GM21526 (cell line): Measurements from ENCODE around the gene ZBTB5.
"Not testable (repeated sequence)": the region's sequence is repeated elsewhere in the genome, so short reads cannot be mapped to it uniquely, and the experiment has no call there.

ENCODE experiments used
- ATAC-seq: cut with Tn5 transposase; IDR thresholded peaks from one replicate; pipeline ENCODE4 v1.9.1; 2021; ENCODE audit warnings: moderate library complexity; ENCODE audit not compliant: unreplicated experiment, low FRiP score

ZBTB5 gene, protein sequence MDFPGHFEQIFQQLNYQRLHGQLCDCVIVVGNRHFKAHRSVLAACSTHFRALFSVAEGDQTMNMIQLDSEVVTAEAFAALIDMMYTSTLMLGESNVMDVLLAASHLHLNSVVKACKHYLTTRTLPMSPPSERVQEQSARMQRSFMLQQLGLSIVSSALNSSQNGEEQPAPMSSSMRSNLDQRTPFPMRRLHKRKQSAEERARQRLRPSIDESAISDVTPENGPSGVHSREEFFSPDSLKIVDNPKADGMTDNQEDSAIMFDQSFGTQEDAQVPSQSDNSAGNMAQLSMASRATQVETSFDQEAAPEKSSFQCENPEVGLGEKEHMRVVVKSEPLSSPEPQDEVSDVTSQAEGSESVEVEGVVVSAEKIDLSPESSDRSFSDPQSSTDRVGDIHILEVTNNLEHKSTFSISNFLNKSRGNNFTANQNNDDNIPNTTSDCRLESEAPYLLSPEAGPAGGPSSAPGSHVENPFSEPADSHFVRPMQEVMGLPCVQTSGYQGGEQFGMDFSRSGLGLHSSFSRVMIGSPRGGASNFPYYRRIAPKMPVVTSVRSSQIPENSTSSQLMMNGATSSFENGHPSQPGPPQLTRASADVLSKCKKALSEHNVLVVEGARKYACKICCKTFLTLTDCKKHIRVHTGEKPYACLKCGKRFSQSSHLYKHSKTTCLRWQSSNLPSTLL

DNA sequence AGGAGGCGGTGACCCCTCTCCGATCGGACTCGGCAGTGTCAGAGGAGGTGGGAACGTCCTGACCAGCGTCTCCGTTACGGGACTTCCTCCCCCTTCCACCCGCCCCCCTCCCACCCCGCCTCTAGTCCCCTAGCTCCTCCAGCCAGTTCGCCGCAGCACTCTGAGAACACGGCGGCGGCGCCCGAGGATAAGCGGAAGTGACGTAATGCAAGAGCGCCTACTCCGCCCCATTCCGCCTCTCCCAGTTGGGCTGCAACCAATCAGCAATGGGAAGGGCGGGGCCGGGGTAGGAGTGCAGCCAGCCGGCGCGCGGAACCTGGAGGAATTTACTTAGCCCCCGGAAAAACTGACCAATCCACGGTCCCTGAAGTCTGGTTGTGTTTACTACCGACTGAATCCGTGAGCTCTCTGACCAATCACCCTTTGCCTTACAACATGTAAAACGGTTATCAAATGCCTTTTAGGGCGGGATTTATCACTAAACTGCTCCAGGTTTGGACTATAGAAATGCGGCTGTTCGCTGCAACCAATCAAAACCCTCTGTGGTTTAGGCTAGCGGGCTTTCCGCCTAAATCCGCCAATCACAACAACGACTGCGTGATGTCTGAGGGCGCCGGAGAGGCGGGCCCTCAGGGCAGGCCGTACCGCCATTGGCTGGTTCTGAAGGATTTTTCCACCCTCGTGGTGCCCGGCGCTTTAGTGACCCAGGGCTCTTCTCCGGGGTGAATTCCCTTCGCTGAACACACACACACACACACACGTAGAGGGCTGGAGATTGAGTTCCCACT is at the start of gene ZBTB5:
TSS of gene ZBTB5 (minus strand) at position 202 of the 788 bp plus-strand sequence. CDS start 22,899 bp downstream, outside the sequence.
- peak; percentile 84 for ATAC-seq

DNA sequence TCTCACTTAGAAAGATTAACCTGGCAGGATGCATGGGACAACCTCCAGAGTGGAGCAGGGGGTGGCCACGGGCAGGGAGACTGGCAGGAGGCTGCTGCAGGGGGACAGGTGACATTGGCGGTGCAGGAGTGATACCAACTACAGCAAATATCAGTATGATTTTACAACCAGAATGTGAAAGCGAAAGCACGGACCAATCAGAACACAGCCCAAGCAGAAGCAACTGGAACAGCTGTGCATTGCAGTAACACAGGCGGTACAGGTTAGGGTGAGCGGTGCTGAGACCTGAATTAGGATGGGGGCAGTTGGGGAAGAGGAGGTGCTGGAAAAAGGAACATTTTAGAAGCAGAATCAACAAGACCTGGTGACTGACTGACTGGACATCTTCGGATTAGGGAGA is 49.7 kb upstream of the ZBTB5 start:
- no peak for ATAC-seq

DNA sequence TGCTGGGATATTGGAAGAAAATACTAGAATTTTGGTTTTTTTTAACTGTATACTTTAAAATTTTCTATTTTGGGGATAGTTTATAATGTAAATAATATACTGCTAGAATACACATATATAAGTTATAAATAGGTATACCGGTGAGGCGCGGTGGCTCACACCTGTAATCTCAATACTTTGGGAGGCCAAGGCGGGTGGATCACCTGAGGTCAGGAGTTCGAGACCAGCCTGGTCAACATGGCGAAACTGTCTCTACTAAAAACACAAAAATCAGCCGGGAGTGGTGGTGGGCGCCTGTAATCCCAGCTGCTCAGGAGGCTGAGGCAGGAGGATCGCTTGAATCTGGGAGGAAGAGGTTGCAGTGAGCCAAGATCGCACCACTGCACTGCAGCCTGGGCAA is 49.2 kb upstream of the ZBTB5 start:
- not testable (repeated sequence) for ATAC-seq

DNA sequence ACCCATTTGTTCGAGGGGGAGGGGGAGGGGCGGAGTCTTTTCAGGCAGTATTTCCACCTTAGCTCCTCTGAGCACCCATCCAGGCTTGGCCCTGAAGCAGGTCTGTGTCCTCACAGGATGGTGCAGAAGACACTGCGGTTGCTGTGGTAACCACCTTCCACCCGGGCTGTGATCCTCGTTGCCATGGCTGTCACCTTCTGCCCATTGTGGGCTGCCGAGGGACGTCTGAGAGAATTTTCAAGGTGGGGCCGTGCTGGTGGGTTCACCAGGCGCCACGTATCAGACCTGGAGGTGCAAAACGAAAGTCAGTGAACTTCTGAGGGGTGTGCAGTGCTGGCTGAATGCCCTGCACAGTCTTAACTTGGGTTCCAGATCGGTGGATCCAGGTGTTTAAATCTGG is 47.2 kb upstream of the ZBTB5 start:
- ATAC-seq: no peak

DNA sequence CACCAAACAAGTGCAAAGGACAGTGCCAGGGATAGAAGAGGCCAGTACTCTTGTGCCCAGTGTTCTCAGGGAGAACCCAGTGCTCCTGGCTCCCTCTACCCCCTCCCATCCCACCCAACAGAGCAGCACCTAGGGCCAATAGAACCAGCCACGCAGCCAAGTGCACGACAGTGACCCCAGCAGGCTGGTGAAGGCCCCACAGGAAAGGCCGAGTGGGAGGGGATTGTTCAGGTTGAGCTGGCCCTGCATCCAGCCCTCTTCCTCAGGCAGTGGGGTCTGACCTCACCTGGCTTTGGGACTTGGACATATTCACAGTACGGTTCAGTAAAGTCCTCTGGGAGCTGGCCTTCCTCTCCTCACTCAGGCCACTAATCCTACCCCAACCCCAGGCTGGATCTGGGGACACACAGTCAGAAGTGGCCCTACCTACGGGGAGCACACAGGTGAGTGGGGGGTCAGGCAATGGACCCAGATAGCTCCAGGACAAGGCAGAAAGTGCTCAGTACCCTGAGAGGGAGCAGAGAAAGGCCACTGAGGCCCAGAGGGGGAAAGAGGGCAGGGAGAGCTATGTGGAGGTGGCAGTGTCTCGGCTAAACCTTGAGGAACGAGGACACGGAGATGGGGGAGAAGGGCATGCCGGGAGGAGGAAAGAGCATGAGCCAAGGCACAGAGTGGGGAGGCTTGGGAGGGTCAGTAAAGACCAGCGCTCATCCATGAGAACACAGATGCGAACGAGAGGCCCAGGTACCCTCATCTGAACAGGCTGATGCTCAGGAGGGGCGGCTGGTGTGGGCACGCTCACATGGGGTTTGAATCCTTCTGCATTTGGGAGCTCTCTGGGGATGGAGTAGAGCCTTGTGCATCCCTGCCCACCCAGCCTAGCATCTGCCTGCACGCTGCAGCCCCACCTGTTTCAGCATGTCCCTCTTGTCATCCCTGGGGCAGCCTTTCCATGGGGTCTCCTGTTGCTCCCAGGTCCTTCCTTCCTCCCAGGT is 46.1 kb upstream of the ZBTB5 start:
- ATAC-seq: no peak

DNA sequence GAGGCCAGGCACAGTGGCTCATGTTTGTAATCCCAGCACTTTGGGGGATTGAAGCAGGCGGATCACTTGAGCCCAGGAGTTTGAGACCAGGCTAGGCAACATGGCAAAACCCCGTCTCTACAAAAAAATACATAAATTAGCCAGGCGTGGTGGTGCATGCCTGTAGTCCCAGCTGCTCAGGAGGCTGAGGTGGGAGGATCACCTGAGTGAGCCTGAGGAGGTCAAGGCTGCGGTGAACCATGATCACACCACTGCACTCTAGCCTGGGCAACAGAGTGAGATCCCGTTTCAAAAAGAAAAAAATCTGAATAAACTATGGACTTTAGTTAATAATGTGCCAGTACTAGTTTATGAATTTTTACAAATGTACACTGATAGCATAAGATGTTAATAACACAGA is 44.8 kb upstream of the ZBTB5 start:
- not testable (repeated sequence) for ATAC-seq

DNA sequence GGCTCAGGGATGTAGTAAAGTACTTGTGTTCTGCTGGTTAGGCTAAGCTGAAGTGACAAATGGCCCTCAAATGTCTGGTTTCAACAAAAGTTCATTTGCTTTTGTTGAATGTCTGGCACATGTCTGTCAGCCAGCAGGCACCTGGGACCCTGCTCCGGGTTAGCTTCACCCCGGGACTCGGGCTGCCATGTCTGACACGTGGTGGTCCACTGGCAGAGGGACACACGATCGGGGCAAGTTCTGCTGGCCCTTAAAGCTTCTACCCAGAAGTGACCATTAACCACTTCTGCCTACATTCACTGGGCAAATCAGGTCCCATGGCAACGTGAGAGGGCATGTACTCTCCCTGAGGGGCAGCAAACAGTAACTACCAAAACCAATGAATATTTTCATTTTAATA is 44.3 kb upstream of the ZBTB5 start:
- no peak for ATAC-seq

DNA sequence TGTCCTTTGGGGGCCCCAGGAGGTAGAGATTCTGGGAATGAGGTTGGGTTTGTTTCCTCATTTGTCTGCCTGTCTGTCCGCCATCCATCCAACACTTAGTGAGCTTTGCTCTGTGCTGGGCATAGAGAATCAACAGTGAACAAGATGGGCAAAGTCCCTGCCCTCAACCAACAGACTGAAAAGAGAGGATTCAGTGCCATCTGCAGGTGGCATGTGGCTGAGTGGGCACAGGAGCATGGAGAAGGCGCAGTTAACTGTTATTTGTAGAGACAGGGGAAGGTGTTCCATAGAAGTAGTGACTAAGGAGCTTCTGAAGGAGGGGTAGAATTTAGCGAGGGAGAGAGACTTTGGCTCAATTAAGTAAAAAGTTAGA is 43.6 kb upstream of the ZBTB5 start:
- no peak for ATAC-seq

DNA sequence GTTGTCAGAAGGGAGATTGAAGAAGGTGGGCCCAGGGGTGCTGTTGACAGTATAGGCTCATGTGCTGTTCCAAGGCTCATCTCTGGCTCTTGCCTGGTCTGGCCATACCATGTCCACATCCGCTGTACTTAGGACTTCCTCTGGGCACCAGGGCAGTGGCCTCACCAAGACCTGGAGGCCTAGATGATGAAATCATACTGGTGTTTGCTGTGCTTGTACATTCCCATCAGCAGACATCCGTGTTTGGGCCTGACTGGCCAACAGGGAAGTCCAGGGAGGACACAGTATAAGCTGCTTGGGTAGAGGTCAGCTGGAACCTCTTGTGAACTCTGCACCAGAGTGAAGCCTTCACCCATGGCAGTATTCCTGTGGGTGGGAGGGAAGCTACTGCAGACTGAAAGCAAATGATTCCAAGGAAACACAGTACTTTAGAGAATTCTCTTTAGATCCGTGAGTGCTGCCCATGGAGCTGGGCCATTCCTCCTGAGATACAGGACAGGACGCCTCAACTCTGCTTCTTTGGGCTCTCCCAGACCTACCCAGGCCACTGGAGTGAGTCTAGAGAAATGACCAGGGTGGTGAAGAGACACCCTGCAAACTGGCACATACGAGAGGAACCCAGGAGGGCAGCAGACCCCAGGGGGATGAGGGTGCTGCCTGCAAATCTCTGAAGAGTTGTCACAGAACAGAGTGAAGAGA is 43.0 kb upstream of the ZBTB5 start:
- ATAC-seq: no peak

DNA sequence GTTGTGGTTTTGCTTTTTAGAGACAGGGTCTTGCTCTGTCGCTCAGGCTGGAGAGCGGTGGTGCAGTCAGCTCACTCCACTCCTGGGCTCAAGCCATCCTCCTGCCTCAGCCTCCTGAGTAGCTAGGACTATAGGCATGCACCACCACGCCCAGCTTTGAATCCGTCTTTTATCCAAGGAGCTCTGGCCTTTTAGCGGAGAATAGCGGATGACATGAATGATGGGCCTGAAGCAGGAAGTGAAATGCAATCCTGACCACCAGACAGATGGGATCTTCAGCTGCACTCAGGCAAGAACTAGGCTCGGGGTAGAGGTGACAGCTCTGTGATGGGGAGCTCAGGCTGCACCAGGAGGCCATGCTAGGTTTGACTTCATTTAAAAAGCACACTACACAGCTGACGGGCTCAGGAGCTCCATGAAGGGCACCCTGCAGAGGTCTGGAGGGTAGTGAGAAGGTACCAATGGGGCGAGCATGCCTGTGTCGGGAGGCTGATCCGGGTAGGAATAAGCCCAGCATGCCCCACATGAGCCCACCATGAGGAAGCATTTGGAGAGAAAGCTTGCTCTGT is 42.4 kb upstream of the ZBTB5 start:
- ATAC-seq: no peak

DNA sequence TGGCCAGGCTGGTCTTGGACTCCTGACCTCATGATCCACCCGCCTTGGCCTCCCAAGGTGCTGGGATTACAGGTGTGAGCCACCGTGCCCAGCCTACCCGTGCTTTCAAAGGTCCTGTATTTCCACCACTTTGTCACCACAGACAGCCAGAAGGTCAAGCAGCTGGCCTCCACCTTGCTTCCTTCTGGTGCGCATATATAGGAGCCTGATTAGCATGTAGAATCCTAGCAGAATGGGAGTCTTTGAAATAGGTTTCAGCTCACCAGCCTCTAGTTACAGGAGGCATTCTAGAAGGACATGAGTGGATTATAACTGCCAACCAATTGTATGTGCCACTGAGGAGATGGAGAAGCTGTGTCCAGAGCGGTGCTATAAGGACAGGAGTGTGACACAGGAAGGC is 39.4 kb upstream of the ZBTB5 start:
- ATAC-seq: no peak

DNA sequence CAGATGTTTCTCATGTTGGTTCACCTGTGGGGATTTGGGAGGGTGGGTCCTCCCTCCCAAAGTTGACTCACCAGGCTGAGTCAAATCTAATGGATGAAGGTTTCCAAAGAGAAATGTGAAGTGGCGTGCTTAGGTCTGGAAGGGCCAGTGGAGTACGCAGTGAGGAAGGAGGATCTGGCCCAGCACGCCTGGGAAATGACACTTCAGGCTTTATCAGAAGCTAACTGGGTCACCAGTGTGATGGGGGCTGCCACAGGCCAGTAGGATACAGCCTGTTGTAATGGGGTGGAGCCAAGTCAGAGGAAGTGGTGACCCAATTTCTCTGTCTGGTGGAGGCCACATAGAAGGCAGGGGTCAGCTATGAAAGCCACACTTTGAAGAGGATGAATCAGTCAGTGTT is 38.5 kb upstream of the ZBTB5 start:
- no peak for ATAC-seq

DNA sequence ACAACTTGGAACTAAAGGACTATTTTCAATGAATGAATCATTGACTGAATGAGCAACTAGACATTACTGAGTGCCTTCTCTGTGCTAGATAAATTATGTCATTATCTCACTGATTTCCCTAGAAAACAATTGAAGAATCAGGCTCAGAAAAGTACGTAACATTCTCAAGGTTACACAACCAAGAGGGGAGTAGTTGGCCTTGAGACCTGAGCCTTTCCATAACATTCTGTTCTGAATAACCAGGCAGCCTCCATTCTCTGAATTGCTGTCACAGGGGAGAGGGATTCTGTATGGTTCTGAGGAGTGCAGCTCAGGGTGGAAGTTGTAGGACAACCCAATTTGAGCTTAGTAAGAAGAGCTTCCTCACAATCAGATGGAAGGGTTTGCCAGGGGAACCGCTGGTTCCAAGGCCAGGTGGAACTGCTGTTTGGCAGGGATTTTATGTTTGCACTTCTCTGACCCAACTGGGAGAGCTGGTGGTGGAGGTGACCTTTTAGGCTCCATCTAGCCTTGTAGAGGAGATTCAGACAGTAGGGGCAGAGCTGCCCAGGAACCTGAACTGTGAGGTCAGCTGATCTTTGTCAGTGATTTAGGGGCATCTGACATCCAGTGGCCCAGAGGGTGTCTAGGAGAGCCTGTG is 36.8 kb upstream of the ZBTB5 start:
- no peak for ATAC-seq

DNA sequence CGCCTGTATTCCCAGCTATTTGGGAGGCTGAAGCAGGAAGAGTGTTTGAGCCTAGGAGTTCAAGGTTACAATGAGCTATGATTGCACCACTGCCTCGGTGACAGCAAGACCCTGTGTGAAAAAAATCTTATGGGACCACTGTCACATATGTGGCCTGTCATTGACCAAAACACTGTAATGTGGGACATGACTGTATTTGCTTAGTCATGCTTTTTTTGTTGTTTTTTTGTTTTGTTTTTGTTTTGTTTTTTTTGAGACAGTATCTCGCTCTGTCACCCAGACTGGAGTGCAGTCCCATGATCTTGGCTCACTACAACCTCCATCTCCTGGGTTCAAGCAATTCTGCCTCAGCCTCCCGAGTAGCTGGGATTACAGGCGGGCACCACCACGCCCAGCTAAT is 34.0 kb upstream of the ZBTB5 start:
- no peak for ATAC-seq

DNA sequence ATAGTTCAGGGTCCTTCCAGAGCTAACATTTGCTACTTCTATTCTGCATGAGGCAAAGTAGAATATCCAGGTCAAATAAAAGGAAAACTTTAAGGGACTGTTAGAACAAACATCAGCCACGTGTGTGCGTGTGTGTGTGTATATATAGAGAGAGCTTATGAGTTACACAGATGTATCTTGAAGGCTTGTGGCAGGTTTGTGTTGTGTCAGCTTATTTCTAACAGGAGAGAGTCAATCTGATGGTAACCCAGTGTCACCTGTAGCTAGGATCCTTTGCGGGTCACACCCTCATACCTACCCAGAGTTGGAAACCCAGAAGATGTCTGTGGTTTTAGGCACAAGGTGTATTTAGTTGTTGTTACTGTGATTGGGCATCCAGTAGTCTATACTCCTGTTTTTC is 33.2 kb upstream of the ZBTB5 start:
- ATAC-seq: no peak

DNA sequence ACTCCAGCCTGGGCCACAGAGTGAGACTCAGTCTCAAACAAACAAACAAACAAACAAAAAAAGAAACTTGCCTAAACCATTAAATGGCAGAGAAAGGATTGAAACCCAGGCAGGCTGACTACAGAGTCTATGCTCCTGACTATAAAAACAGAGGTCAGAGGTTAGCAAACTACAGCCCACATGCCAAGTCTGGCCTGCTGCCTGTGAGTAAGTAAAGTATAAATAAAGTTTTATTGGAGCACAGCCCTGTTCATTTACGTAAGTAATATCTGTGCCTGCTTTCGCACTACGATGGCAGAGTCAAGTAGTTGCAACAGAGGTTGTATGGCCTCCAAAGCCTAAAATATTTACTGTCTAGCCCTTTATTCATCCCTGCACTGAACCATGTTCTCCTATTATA is 32.1 kb upstream of the ZBTB5 start:
- ATAC-seq: no peak

DNA sequence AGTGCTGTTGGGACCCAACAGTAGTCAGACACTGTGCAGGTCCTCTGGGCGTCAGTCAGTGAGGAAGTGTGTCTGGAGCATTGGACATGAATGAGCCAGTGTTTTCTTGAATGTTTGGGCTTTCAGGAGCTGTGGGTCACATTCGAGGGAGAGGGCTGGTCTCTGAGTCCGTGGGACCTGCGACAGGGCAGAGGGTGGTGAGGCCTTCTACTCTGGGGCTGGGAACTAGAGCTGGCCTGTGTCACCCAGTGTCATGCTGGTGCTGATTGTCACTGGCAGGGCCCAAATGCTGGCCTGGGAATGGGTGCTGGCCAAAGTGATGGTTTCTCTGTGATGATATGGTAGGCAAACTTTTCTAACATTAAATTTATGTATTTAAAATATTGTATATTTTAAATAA is 30.8 kb upstream of the ZBTB5 start:
- ATAC-seq: no peak

DNA sequence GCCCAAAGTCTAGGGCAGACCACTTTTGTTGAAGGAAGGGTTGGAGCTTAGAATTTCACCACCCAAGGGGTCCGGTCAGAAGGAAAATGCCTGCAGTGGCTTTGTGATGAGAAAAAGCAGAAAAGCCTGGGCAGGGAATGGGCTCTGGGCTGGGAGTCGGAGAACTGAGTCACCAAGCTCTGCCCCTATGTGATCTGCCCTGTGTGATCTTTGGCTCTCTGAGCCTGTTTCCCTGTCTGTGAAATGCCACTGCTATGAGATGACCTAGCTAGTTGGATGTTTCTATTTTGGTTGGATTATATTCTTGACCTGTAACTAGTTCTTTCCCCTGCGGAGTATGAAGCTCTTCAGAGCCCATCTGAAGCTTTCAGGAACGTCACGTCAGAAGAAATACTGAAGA is 30.3 kb upstream of the ZBTB5 start:
- no peak for ATAC-seq

DNA sequence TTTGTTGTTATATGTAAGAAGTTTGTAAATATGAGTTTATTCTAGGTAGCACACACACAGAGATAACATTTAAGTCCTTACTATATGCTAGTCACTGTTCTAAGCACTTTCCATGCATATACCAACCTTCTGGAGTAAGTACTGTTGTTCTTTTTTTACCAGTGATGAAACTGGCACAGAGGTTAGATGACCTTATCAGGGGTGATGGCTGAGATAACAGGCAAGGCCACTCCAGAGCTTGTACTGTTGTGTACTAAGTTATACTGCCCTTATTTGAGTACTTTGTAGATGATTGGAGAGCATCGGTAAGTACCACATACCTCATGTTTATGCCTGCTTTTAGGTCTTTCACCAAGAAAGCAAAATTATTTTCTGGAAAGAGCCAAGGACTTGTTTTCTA is 26.7 kb upstream of the ZBTB5 start:
- no peak for ATAC-seq
